GM18511 (cell line): ENCODE measurements around the gene LHCGR.
"Not testable (repeated sequence)": the region's sequence is repeated elsewhere in the genome, so short reads cannot be mapped to it uniquely, and the experiment has no call there.

Experiments
- ATAC-seq: cut with Tn5 transposase; IDR thresholded peaks from one replicate; pipeline ENCODE4 v1.9.1; 2021; ENCODE audit warnings: mild to moderate bottlenecking, moderate library complexity; ENCODE audit not compliant: unreplicated experiment

LHCGR gene

DNA sequence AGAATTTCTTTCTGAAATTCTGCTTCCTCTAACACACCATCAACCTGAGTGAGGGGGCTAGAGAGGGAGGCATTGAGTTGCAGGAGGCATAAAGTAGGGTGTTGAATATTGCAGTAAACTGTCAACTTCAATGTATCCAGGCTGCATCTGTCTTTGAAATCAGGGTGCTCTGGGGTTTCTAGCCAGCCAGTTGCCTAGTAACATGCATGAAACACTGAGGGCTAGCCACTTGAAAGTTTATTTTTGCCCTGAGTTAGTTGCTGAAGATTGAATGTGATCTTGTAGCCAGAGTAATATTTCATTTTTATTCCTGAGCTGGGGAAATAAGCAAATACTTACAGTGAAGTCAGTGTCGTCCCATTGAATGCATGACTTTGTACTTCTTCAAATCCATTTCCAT, 41.9 kb downstream of the LHCGR start:
- no peak for ATAC-seq

DNA sequence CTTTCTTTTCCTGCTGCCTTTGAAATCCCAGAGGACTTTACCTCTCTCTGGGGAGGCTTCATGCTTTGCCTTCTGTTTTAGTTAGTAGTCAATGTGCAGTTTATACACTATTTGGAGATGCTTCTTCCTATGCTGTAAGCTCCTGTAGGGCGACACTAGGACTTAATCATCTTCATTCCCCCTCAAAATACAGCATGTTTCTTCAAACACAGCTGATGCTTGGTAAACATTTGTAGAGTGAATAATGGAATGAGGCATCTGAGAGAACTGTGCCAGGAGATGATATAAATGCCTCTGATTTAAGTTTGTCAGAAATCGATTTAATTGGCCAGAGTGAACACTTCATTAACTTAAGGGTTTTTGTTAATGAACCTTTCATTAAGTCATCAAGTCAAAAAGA, 43.4 kb downstream of the LHCGR start:
- ATAC-seq: no peak

DNA sequence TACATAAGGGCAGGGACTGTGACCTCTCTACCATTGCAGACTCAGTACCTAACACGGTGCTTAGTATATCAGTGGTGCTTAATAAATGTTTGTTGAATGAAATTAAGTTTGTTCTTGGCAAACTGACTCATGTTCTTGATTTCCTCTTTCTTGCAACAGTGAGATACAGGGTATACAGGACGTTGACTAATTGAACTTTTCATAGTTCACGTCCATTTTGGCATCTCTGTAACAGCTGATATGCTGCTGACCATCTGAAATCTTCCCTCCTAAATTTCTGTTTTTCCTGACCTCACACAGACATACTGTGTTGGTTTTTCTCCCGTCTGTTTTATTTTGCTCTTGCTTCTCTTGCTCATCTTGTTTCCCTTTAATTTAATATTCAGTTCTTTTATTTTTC, 44.2 kb downstream of the LHCGR start:
- no peak for ATAC-seq

DNA sequence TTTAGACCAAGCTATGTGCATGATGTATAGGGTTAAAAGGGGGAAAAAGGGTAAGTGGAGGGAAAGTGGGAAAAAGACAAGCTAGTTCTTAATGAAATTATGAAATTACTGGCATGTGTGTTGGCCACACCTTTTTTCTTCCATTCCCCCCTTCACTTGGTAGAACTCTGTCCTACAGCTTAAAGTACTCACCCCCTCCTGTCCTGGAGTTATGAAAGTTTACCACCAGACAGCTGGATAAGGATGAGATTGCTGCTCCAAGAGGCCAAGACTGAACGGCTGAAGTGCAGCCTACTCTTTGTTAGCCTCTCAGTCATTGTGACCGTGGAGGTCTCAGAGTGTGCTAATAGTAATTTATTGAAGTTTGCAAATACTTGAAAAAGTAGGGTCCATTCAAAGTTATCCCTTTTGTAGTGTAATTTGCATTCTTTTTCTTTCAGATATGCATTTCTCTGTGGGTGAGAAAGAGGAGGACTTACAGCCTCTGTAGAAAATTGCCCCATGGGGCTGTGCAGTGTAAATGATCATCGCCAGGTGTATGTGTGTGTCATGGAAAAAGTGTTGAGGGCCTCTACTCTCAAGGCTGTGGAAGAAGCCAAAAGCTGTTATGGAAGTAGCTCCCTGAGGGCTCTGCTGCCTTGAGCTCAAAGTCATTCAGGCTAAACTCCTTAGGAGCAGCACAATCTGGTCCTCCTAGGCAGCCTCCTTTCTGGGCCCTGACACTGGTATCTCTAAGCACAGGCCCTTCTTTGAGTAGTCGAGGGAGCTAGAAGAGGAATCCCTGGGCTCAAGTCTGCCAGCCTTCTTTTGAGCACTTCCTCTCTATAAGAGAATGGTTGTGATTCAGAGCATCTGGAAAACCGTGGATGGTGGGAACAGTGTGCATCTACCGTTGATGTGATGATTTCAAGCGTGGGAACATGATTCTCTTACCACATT, 46.2 kb downstream of the LHCGR start:
- no peak for ATAC-seq

GRCh38 chr2:48707466-48707865, 48.1 kb downstream of the LHCGR start:
- ATAC-seq: no peak

DNA sequence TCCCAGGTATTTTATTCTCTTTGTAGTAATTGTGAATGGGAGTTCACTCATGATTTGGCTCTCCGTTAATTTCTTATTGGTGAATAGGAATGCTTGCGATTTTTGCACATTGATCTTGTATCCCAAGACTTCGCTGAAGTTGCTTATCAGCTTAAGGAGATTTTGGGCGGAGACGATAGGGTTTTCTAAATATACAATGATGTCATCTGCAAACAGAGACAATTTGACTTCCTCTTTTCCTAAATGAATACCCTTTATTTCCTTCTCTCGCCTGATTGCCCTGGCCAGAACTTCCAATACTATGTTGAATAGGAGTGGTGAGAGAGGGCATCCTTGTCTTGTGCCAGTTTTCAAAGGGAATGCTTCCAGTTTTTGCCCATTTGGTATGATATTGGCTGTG, 51.9 kb downstream of the LHCGR start:
- not testable (repeated sequence) for ATAC-seq

DNA sequence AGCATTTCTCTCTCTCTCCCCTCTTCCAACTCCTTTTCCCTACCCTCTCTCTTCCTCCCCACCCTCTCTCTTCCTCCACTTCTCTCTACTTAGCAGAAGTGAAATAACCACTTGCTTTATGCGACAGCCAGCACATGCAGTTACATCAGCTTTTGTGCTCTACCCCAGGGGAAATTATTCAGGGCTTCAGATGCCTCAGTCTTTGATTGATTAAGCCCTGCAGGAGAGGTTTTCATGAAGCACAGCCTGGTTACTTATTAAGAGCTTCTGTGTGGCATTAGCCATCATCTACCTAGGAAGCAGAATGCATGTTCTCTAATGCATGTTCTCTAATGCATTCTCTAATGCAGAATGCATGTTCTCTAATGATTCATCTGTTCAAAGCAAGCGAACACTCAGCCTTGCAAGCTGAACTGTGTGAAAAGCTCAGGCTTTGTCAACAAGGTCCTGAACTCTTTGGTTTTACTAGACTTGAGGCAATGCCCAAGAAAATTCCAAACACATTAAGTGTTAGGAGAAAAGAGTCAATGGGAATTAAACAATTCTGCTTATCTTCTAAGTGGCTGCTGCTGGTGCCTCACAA, 56.1 kb downstream of the LHCGR start:
- no peak for ATAC-seq

- ATAC-seq: no peak
Observed at GRCh38 chr2:48696881-48697280, 58.6 kb downstream of the LHCGR start.

GRCh38 chr2:48695991-48696390, 59.5 kb downstream of the LHCGR start:
- ATAC-seq: no peak

DNA sequence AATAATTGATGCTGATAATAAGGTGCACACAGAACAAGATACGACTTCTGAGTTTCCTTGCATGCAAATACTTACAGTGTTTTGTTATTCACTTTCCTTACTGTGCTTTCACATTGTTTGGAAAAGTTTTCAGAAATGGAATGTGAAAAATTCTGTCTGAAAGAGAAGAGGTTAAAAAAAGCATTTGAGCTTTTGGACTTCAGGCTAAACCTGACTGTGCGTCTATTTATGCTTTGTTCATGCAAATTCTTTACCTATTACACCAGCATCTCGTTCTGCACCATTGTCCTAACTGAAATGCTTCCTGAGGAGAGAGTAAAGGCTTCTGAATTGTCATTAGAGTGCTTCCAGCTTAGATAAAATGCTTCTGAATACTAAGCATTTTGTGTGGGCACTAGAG, 61.4 kb downstream of the LHCGR start:
- no peak for ATAC-seq

DNA sequence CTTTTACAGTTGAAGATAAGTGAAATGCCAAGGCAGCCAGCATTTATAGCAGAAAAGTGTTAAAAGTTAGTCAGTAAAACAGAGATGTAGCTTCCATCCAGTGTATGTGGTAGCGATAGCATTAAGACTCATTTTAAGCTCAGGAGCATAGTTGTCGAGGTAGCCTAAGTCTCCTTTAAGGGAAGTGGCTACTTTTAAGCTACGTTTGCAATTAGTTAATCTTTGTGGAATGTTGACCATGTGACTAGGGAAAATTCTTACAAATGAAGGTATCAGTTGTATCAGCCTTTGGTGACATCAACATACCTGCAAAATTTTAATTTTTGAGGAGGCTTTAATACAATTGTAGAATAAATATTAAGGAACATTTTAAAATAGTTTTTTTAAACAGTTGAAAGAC, 61.9 kb downstream of the LHCGR start:
- ATAC-seq: no peak

- ATAC-seq: no peak
Observed at GRCh38 chr2:48693066-48693465, 62.5 kb downstream of the LHCGR start.

GRCh38 chr2:48691935-48692691, 63.4 kb downstream of the LHCGR start:
- no peak for ATAC-seq

GRCh38 chr2:48685126-48685525, 70.4 kb downstream of the LHCGR start:
- no peak for ATAC-seq

- ATAC-seq: peak; percentile 44
Observed at GRCh38 chr2:48677450-48677849, 78.1 kb downstream of the LHCGR start.

GRCh38 chr2:48674933-48675332, 80.6 kb downstream of the LHCGR start:
- ATAC-seq: peak; percentile 66

- no peak for ATAC-seq
Observed at GRCh38 chr2:48673581-48673980, 81.9 kb downstream of the LHCGR start.

DNA sequence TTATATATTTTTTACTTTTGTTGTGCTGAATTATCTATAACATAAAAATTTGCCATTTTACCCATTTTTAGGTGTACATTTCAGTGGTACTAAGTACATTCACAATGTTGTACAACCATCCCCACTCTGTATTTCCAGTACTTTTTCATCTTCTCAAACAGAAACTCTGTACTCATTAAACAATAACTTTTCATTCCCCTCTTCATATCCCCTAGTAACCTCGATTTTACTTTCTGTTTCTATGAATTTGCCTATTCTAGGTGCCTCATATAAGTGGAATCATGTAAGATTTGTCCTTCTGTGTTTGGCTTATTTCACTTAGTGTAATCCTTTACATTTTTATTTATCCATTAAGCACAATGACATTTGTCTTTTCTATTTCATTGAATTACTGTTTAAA, 86.5 kb downstream of the LHCGR start:
- ATAC-seq: peak; percentile 92

GRCh38 chr2:48651158-48651790, 104.2 kb downstream of the LHCGR start:
- no peak for ATAC-seq

- no peak for ATAC-seq
Observed at GRCh38 chr2:48638261-48638660, 117.3 kb downstream of the LHCGR start.
